Measurements from ENCODE around the gene TBC1D10B.
"Not testable (repeated sequence)": the region's sequence is repeated elsewhere in the genome, so short reads cannot be mapped to it uniquely, and the experiment has no call there.

Gene TBC1D10B

GRCh38 chr16:30346286-30346685, 24.0 kb downstream of the TBC1D10B start:
- Histone ChIP-seq H3K4me3 (ENCODE audit: insufficient read depth in 1 of 2, low read depth in 1 of 2, low read length in 2 of 2) (no peak overlapping the region), H3K14ac (ENCODE audit: low read length in 2 of 2) (no peak overlapping the region), H3K9me3 (ENCODE audit: control insufficient read depth, low read length) (no peaks in the 10 kb centered on the region), H2BK120ac (ENCODE audit: low read depth, low read length) (no peak overlapping the region), H3K36me3 (ENCODE audit: control insufficient read depth in 1 of 2, insufficient read depth in 2 of 2, low read depth in 1 of 2, low read length in 2 of 2) (peaks cover 13 to 17% of the 10 kb centered on the region in 2 experiments), H3K4me1 (ENCODE audit: control insufficient read depth, insufficient read depth, low read depth, low read length) (peaks cover 7% of the 10 kb centered on the region), H3K9ac (ENCODE audit: low read length) (no peak overlapping the region), H3K4ac (ENCODE audit: low read depth in 1 of 2, low read length in 2 of 2) (no peak overlapping the region), H4K8ac (ENCODE audit: low read length) (no peak overlapping the region), H3K27ac (ENCODE audit: low read length, poor library complexity, severe bottlenecking) (no peak overlapping the region), H3K27me3 (ENCODE audit: control insufficient read depth in 1 of 2, insufficient read depth in 1 of 2, low read length in 2 of 2) (no peaks in the 10 kb centered on the region), H4K91ac (ENCODE audit: low read length) (no peak overlapping the region), H3K18ac (ENCODE audit: low read depth in 1 of 2, low read length in 2 of 2) (no peak overlapping the region), H3K4me2 (ENCODE audit: low read length, poor library complexity, severe bottlenecking) (no peak overlapping the region), H2BK5ac (ENCODE audit: low read depth, low read length, poor library complexity, severe bottlenecking) (no peak overlapping the region), H2BK12ac (ENCODE audit: low read length in 2 of 2) (no peak overlapping the region), H2AK5ac (ENCODE audit: low read length, severe bottlenecking) (no peak overlapping the region), H3K79me1 (replicated peaks; ENCODE audit: low read length, poor library complexity, severe bottlenecking) (peaks cover 2% of the 10 kb centered on the region), H3K23ac (ENCODE audit: low read length in 2 of 2) (no peak overlapping the region), H2AFZ (ENCODE audit: low read depth, low read length) (no peak overlapping the region), H2BK15ac (ENCODE audit: low read depth, poor library complexity, severe bottlenecking) (no peak overlapping the region)
- 98% methylated on average over 3 of the region's 3 CpGs for WGBS
- DNase-seq = no peak

- not testable (repeated sequence) for H2BK15ac ChIP-seq (ENCODE audit: low read depth, poor library complexity, severe bottlenecking); H3K27ac ChIP-seq (ENCODE audit: low read length, poor library complexity, severe bottlenecking)
- WGBS = 94% methylated on average over 11 of the region's 11 CpGs
Measured at GRCh38 chr16:30343491-30343820, 26.8 kb downstream of the TBC1D10B start.

DNA sequence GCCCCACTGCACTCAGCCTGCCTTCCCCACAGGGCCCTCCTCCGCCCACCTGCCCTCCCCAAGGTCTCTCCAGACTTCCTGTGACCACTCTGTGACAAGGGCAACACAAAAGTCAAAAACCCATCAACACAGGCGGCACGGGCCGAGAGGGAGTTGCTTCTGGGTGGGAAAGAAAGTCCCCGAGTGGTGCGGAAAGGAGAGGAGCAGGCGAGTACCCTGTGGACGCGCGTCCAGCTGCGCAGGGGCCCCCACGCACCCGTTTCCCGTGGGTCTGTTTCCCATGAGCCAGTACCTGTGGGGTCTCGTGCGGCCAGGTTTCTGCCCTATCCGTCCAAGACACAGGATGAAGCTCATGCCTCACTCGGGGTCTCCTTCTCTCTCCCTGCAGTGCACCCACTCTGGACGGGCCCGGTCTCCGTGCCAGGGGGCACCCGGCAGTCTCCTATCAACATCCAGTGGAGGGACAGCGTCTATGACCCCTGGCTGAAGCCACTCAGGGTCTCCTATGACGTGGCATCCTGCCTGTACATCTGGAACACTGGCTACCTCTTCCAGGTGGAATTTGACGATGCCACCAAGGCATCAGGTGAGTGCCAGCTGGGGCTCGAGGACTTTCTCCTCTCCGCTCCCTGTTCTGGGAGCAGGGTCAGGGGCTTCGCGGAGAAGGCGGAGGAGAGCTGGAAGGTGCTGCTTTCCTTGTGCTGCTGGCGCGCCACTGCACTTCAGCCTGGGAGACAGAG, 27.4 kb downstream of the TBC1D10B start:
- no peak overlapping the region for H2BK5ac ChIP-seq (ENCODE audit: low read depth, low read length, poor library complexity, severe bottlenecking)
- H3K4me1 ChIP-seq (ENCODE audit: control insufficient read depth, insufficient read depth, low read depth, low read length) = peaks cover 4% of the 10 kb centered on the region
- H3K27me3 ChIP-seq (ENCODE audit: control insufficient read depth in 1 of 2, insufficient read depth in 1 of 2, low read length in 2 of 2) = no peaks in the 10 kb centered on the region
- no peak overlapping the region for H3K27ac ChIP-seq (ENCODE audit: low read length, poor library complexity, severe bottlenecking)
- H2AK5ac ChIP-seq (ENCODE audit: low read length, severe bottlenecking) = no peak overlapping the region
- H4K8ac ChIP-seq (ENCODE audit: low read length) = no peak overlapping the region
- H3K9me3 ChIP-seq (ENCODE audit: control insufficient read depth, low read length) = no peaks in the 10 kb centered on the region
- no peak overlapping the region for H3K4me3 ChIP-seq (ENCODE audit: insufficient read depth in 1 of 2, low read depth in 1 of 2, low read length in 2 of 2)
- H2AFZ ChIP-seq (ENCODE audit: low read depth, low read length) = no peak overlapping the region
- 94% methylated on average over 31 of the region's 32 CpGs for WGBS
- no peak overlapping the region for H3K4me2 ChIP-seq (ENCODE audit: low read length, poor library complexity, severe bottlenecking)
- H3K36me3 ChIP-seq (ENCODE audit: control insufficient read depth in 1 of 2, insufficient read depth in 2 of 2, low read depth in 1 of 2, low read length in 2 of 2) = peaks cover 0 to 9% of the 10 kb centered on the region in 2 experiments
- no peak overlapping the region for H2BK12ac ChIP-seq (ENCODE audit: low read length in 2 of 2)
- no peak overlapping the region for H3K18ac ChIP-seq (ENCODE audit: low read depth in 1 of 2, low read length in 2 of 2)
- peak overlapping the region in 1 of 2 experiments; percentile 32 for H3K23ac ChIP-seq (ENCODE audit: low read length in 2 of 2)
- peaks cover 2% of the 10 kb centered on the region for H3K79me1 ChIP-seq (replicated peaks; ENCODE audit: low read length, poor library complexity, severe bottlenecking)
- H3K9ac ChIP-seq (ENCODE audit: low read length) = no peak overlapping the region
- no peak overlapping the region for H3K14ac ChIP-seq (ENCODE audit: low read length in 2 of 2)
- H2BK120ac ChIP-seq (ENCODE audit: low read depth, low read length) = no peak overlapping the region
- H2BK15ac ChIP-seq (ENCODE audit: low read depth, poor library complexity, severe bottlenecking) = no peak overlapping the region
- DNase-seq = no peak
- H3K4ac ChIP-seq (ENCODE audit: low read depth in 1 of 2, low read length in 2 of 2) = no peak overlapping the region
- H4K91ac ChIP-seq (ENCODE audit: low read length) = no peak overlapping the region

More at GRCh38 chr16:30343491-30343820, 26.8 kb downstream of the TBC1D10B start:
- DNase-seq; H4K91ac ChIP-seq (ENCODE audit: low read length); H3K14ac ChIP-seq (ENCODE audit: low read length in 2 of 2); H2BK120ac ChIP-seq (ENCODE audit: low read depth, low read length); H3K36me3 ChIP-seq (ENCODE audit: control insufficient read depth in 1 of 2, insufficient read depth in 2 of 2, low read depth in 1 of 2, low read length in 2 of 2); H2AK5ac ChIP-seq (ENCODE audit: low read length, severe bottlenecking); H3K4me3 ChIP-seq (ENCODE audit: insufficient read depth in 1 of 2, low read depth in 1 of 2, low read length in 2 of 2); H3K9ac ChIP-seq (ENCODE audit: low read length); H3K4ac ChIP-seq (ENCODE audit: low read depth in 1 of 2, low read length in 2 of 2); H2AFZ ChIP-seq (ENCODE audit: low read depth, low read length); H3K79me1 ChIP-seq (replicated peaks; ENCODE audit: low read length, poor library complexity, severe bottlenecking); H2BK5ac ChIP-seq (ENCODE audit: low read depth, low read length, poor library complexity, severe bottlenecking); H3K4me2 ChIP-seq (ENCODE audit: low read length, poor library complexity, severe bottlenecking); H3K4me1 ChIP-seq (ENCODE audit: control insufficient read depth, insufficient read depth, low read depth, low read length); H3K18ac ChIP-seq (ENCODE audit: low read depth in 1 of 2, low read length in 2 of 2); H3K23ac ChIP-seq (ENCODE audit: low read length in 2 of 2); H2BK12ac ChIP-seq (ENCODE audit: low read length in 2 of 2); H3K27me3 ChIP-seq (ENCODE audit: control insufficient read depth in 1 of 2, insufficient read depth in 1 of 2, low read length in 2 of 2); H4K8ac ChIP-seq (ENCODE audit: low read length); H3K9me3 ChIP-seq (ENCODE audit: control insufficient read depth, low read length): not testable (repeated sequence)

DNA sequence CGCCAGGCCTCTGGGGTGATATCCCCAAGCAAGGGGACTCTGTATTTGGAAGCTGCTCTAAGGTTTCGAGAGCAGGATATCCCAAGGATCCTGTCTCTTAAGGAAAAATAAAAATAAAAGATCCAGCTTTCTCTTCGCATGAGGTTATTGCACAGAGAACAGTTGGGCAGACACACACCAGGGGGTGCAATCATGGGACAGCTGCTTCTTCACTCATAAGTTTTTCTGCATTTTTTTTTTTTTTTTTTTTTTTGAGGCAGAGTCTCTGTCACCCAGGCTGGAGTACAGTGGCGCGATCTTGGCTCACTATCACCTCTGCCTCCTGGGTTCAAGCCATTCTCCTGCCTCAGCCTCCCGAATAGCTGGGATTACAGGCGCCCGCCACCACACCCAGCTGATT, 28.3 kb downstream of the TBC1D10B start:
- not testable (repeated sequence) for H4K91ac ChIP-seq (ENCODE audit: low read length); H2AK5ac ChIP-seq (ENCODE audit: low read length, severe bottlenecking); H3K27me3 ChIP-seq (ENCODE audit: control insufficient read depth in 1 of 2, insufficient read depth in 1 of 2, low read length in 2 of 2); H3K4me2 ChIP-seq (ENCODE audit: low read length, poor library complexity, severe bottlenecking); H3K9ac ChIP-seq (ENCODE audit: low read length); H3K27ac ChIP-seq (ENCODE audit: low read length, poor library complexity, severe bottlenecking); H2BK12ac ChIP-seq (ENCODE audit: low read length in 2 of 2); H3K36me3 ChIP-seq (ENCODE audit: control insufficient read depth in 1 of 2, insufficient read depth in 2 of 2, low read depth in 1 of 2, low read length in 2 of 2); H3K4me3 ChIP-seq (ENCODE audit: insufficient read depth in 1 of 2, low read depth in 1 of 2, low read length in 2 of 2); H3K18ac ChIP-seq (ENCODE audit: low read depth in 1 of 2, low read length in 2 of 2); H2BK5ac ChIP-seq (ENCODE audit: low read depth, low read length, poor library complexity, severe bottlenecking); H2AFZ ChIP-seq (ENCODE audit: low read depth, low read length); H3K4me1 ChIP-seq (ENCODE audit: control insufficient read depth, insufficient read depth, low read depth, low read length); H3K4ac ChIP-seq (ENCODE audit: low read depth in 1 of 2, low read length in 2 of 2); H3K9me3 ChIP-seq (ENCODE audit: control insufficient read depth, low read length); H3K23ac ChIP-seq (ENCODE audit: low read length in 2 of 2); H3K14ac ChIP-seq (ENCODE audit: low read length in 2 of 2); H3K79me1 ChIP-seq (replicated peaks; ENCODE audit: low read length, poor library complexity, severe bottlenecking); H2BK120ac ChIP-seq (ENCODE audit: low read depth, low read length); H4K8ac ChIP-seq (ENCODE audit: low read length)
- peak overlapping the region; percentile 46 for H2BK15ac ChIP-seq (ENCODE audit: low read depth, poor library complexity, severe bottlenecking)
- DNase-seq = peak; percentile 35
- WGBS = 96% methylated on average over 8 of the region's 8 CpGs

Data from mesenchymal stem cell (in vitro differentiated cells and primary cell).